HG03064 (cell line): Measurements from ENCODE around the gene IRF2.
"Not testable (repeated sequence)": the region's sequence is repeated elsewhere in the genome, so short reads cannot be mapped to it uniquely, and the experiment has no call there.

Experiments
- ATAC-seq: cut with Tn5 transposase; IDR thresholded peaks from one replicate; pipeline ENCODE4 v1.9.1; 2021; ENCODE audit warnings: low read depth; ENCODE audit not compliant: unreplicated experiment

The IRF2 gene

DNA sequence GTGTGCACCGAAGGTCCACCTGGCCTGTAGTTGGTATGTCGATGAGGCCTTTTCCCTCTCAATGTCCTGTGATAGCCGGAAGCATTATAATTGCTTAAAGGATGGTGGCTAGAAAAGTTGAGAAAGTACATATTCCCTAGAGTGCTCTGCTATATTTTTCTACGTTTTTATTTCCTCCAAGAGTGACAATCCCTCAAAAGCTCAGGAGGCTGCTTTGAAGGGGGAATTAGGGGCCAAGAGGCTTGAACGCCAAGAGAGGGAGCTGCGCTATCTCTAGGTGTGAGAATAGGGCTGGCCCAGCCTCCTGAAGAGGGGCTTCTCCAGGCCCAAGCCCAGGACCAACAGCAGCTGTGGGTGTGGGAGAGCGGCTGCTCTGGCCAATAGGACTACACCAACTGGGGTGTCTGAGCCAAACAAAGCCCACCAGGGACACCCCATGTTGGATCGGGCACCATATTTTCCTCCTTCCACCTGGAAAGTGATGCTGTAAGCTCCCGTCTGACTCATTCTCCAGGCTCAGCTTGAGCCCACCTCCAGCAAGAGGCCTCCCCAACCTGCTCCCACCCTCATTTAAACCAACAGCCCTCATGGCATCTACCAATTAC lies 124.0 kb downstream of the IRF2 start:
- no peak for ATAC-seq

DNA sequence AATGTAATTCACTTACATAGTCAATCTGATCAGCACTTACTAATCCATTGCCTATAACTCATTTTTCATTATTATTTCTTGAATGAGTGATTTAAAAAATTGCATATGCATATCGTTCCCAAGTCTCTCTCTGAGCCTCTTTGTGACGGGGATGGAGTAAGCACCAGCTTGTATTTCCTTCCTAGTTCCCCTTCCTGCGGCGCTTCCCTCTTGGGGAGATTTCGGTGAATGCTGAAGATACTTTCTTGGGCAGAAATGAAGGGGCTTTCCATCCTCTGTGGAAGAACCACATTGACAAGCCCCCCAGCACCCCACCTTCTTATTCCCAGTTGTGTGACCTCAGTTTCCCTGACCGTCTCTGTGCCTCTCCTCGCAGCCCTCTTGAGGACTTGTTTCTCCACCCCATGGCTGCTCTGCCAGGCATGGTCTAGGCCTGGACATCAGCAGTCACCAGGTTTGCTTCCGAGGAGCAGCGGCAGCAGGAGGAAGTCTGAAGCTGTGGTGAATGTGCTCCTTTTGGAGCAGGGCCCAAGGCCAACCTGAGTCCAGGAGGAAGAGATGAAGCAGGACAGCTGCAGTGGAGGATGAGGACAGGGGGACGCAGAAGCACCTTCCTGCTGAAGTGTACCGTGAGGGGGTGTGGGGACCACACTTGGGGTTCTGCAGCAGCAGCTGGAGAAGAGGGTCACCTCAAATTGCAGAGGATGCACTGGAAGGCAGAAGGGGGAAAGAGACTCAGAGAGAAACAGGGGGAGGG lies 124.9 kb downstream of the IRF2 start:
- no peak for ATAC-seq

DNA sequence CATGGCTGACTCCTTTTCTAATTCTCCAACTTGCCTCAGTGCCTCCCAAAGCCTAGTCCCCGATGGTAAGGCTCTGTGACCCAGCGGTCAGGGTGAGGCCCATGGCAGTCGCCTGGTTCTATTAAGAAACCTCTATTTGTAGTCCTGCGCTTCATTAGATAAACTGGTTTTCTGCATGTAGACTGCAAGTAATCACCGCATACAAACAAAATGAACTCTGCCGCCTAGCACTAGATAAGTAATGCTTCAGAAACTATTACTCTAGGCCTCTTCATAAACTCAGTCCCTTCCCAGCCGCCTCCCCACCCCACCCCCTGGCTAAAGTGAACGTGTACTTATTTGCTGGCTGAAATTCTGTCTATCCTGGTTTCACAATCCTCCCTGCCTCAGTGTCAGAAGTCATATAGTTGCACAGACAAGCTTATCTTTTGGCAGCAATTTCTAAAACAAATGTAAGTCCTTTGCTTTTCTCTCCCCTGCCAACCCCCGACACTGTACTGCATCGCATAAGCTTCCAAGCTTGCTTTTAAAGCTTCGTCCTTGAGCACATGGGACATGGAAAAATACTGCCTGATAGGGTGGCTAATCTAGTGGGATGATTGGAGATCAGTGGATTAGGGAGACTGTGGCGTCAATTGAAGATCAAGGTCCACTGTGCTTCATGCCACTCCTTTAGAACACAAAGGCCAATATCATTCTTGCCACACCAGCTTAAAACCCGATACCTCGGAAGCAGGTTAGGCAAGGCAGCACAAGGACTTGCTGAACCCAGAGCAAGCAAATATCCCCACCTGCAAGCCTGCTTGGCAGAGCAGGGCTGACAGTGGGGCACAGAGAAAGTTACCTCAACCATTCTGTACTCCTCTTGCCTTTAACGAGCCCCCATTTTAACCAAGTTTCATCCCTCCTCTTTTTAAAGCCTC lies 125.8 kb downstream of the IRF2 start:
- ATAC-seq = no peak

DNA sequence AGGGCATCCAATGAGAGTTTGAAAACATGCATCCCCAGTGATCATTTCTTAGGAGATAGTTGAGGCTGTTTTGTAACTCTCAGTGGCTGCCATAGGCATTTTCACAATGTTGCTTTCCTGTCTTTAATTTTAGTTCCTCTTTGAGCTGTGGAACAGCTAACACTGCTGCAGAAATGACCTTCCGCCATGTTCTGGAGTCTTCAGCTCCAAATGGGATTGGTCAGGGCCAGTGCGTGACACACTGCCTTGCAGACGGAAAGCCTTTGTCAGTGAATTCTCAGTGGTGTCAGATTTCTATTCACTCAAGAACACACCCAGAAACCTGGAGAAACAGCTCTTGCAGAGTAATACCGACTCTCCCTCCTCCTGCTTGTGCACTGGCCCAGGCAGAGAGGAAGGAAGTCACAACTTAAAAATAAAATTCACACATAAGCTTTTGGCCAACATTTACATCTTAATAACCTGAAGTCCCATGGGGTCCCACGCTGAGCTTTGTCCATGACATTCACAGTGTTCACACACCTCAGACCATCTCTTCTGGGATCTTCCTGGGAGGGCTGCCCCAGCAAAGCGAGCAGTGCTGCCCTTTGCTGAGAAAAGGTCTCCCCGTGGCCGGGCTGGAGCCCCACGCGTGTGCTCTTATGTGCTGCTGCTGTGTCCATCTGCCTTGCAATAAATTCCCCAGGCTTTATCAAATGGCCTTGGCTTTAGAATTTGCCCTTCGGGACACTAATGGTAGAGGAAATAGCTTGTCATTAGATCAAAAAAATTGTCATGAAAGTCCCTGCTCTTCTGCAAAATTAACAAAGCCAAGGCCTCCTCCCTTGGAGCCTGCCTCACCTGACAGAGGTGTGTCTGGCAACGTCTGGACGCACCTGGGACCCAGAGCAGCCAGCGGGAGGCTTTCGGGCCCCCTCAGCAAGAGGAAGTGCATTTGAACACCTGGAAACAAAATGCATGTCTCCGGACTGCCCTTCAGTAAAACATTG lies 126.8 kb downstream of the IRF2 start:
- ATAC-seq = peak; percentile 59

DNA sequence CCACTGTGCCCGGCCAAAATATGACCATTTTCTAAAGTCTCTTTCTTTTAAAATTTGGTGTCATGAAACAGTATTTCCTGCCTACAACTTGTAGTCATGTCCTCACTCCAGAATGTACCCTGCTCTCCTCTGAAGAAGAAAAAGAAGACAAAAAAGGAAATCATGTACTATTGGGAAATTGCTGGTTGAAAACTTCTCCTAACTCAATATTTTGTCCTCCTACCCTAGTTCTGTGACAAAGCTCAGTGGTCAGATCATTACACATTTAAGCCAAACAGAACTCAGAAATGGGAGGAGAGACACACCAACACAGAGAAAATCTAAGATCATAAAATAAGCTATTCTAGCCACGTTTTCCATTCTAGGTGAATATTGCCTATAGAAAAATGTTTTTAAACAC lies 127.7 kb downstream of the IRF2 start:
- no peak for ATAC-seq

DNA sequence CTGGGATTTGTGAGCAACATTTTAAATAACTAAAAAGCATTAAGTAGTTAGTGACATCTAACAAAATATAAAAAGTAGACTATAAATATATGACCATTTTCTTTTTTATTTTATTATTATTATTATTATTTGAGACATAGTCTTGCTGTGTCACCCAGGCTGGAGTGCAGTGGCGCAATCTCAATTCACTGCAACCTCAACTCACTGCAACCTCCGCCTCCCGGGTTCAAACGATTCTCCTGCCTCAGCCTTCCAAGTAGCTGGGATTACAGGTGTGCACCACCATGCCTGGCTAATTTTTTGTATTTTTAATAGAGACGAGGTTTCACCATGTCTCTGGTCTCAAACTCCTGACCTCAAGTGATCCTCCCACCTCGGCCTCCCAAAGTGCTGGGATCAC lies 128.1 kb downstream of the IRF2 start:
- not testable (repeated sequence) for ATAC-seq

DNA sequence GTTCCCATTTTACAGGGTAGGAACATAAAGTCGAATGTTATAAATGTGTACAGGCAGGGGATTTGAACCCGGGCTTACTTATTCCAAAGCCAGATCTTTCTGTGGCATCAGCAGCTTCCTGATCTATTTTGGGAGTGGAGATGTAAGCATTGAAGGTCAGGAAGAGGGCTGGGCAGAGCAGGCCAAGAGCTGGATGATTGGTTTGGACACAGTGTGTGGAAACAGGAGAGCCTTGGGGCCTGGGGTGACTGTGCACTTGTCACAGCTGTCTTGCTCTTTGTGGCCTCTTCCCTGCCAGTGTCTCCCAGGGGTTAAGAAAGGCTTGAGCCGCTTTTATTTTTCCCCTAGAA lies 128.8 kb downstream of the IRF2 start:
- no peak for ATAC-seq

DNA sequence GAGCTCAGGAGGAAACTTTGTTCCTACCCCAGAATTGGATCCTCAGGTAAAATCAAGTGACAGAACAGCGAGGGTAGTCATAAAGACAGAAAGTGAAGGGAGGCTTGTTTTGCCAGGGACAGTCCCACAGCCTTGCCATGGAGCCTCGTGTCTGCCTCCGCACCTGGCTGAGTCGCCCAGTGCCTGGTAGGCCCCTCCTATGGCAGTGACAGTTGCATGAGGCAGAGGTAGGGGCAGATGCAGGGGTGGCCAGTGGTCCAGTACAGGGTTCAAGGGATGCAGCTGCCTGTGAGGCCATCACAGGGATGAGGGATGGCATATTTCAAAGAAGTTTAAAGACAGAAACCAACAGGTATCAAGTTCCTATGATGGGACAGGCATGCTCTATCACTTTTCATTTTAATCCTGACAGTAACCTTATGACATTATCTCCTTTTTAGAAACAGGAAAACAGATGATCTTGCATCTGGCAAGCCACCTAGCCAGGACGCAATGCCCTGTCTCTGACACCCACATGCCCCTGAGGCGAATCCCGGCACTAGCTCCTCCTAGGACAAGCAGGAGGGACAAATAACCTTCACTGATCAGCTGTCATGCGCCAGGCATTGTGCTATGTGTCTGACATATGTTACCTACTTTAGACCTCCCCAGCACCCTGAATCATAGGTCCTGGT lies 129.3 kb downstream of the IRF2 start:
- ATAC-seq = no peak

DNA sequence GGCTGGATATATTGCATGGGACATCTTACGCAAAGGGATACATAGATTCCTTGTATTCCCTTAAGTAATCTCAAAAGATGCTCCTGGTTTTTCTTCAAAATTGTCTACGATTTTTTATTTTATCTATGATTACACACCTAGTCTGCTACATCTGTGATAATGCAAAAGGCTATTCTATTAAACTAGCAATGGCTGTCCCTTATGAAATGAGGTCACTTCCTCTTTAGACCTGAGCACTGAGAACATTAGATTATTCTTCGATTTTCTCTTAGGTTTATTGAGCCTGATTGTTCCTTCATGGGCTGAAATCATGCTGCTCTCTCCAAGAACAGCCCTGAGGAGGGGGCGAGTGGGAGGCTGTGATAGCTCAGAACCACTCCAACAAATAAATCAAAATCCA lies 129.9 kb downstream of the IRF2 start:
- no peak for ATAC-seq

DNA sequence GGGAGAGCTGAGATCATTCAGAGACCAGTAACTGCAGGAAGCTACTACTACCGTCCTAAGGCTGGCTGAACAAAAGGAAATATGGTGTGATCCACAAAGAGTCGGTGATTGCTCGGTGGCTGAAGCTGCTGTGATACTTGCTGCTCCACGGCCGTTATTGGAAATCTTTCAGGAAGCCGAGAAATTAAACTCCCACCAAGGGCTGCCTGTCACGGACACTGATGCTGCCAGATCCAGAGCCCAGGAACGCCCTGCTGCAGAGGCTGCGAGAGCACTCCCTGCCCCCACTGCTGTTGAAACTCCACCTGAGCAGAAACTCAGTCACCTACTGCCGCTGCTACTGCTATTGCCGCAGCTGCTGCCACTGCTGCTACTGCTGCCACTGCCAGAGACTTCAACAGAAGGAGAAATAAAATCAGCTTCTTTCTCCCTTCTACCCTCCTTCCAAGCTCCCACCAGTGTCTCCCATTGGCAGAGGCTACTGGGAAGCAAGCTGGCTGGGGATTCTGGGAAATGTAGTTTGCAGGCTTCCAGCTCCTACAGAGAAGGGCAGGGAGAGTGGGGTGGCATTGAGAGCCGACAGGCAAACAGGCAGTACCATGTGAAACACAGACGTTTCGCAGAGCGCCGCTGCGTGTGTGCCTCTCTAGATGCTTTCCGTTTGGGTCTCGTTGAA lies 130.7 kb downstream of the IRF2 start:
- peak; percentile 41 for ATAC-seq

DNA sequence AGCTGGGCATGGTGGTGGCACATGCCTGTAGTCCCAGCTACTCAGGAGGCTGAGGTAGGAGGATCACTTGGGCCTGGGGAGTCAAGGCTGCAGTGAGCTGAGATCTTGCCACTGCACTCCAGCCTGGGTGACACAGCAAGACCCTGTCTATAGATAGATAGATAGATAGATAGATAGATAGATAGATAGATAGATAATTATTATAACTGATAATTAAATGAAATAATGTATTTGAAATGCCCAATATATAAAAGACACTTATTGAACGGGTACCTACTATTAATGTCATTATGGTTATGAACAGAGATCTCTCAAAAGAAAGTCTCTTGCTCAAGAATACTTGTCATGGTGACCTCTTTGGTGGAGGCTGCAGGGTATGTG lies 131.5 kb downstream of the IRF2 start:
- not testable (repeated sequence) for ATAC-seq

DNA sequence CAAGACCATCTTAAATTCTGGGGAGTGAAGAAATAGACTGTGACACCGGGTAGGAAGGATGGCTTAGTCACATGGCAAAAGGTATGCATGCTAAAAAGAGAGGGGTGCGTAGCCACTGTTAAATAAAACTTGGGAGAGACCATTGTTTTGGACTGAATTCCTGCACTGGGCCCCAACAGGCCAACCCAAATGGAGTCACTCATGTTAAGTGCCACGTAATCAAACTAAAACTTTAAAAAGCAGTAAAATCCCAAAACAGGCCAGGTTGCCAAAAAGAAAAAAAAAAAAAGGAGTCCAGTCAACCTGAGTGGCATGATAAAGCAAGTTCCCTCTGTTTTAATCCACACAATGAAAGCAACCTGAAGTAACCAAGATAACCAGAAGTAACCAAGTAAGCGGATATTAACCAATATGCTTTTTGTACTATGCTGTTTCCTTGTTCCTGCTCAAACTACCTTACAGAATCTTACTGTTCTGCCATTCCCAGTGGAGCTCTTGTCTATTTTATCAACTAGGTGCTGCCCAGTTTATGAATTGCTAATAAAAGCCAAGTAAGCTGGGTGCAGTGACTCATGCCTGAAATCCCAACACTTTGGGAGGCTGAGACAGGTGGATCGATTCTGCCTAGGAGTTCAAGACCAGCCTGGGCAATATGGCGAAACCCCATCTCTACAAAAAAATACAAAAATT lies 132.0 kb downstream of the IRF2 start:
- no peak for ATAC-seq

DNA sequence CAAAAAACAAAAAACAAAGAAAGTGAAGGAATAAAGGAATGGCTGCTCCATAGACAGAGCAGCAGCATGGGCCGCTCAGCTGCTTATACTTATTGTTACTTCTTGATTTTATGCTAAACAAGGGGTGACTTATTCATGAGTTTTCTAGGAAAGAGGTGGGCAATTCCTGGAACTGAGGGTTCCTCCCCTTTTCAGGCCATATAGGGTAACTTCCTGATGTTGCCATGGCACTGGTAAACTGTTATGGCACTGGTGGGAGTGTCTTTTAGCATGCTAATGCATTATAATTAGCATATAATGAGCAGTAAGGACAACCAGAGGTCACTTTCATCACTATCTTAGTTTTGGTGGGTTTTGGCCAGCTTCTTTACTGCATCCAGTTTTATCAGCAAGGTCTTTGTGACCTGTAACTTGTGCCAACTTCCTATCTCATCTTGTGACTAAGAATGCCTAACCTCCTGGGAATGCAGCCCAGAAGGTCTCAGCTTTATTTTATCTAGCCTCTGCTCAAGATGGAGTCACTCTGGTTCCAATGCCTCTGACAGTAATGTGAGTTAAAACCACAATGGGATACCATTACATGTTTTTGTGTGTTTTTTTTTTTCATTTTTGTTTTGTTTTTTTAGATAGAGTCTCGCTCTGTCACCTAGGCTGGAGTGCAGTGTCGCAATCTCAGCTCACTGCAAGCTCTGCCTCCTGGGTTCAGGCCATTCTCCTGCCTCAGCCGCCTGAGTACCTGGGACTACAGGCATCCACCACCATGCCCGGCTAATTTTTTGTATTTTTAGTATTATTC lies 134.8 kb downstream of the IRF2 start:
- not testable (repeated sequence) for ATAC-seq

DNA sequence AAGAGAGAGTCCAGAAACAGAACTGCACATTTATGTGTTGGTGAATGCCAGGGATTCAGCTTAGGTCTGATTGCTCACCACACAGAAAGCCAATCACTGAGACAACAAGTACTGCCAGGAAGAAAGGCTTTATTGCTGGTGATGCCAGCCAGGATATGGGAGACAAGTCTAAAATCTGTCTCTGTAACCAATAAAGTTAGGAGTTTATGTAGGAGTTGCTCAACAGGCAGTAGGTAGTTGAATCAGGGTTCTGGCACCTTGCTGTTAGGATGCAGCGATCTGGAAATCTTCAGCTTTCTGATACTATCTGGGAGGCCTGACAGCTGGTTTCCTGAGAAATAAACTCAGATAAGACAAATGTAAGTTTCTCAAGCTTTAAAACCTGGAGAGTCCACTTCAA lies 136.4 kb downstream of the IRF2 start:
- ATAC-seq = no peak
